H1 (cell line): ENCODE measurements around the gene SLC25A42. TPM values are rescaled to one million over a fixed set of nuclear protein-coding genes. Genes with fewer than 3 reads are reported as not detected.

Source experiments
- CTCF ChIA-PET: fragments of 300-600 bp; sonication (Branson Sonifier 250); formaldehyde crosslinking; loops from one replicate; lab custom pipeline; 2021; ENCODE audit not compliant: partially characterized antibody; lab: Charles Lee
- POLR2A ChIA-PET: fragments of 300-600 bp; sonication (Branson Sonifier 250); formaldehyde crosslinking; loops from one replicate; lab custom pipeline; 2021; ENCODE audit warnings: inconsistent platforms; ENCODE audit not compliant: partially characterized antibody; lab: Charles Lee
- DNase-seq, 2 experiments: peaks; one replicate each; pipeline versions ENCODE4 v3.0.0 to v3.0.0-alpha.2; 2010 to 2022; ENCODE audit warnings: low spot score in 2 of 2, low read depth in 1 of 2, mixed read lengths in 1 of 2
- FAIRE-seq: peaks from 2 replicates; lab custom pipeline; 2011; peaks lifted over from hg19 to GRCh38; lab: Jason Lieb, UNC
- H2AFZ ChIP-seq: 2 replicates; pipeline ENCODE4 v1.8.1; 2012; ENCODE audit warnings: low read length, inconsistent platforms
- H2AK5ac ChIP-seq: 2 replicates; pipeline ENCODE4 v1.6.1; 2013; ENCODE audit warnings: low read depth, low read length
- H2BK120ac ChIP-seq: replicated peaks from 2 replicates; pipeline ENCODE3; 2013; ENCODE audit warnings: low read depth, low read length, inconsistent platforms
- H2BK12ac ChIP-seq: 2 replicates; pipeline ENCODE4 v1.6.1; 2013; ENCODE audit warnings: low read depth, low read length
- H2BK15ac ChIP-seq: 2 replicates; pipeline ENCODE4 v1.6.1; 2013; ENCODE audit warnings: low read length
- H2BK20ac ChIP-seq: 2 replicates; pipeline ENCODE4 v1.6.1; 2013; ENCODE audit warnings: low read length
- H2BK5ac ChIP-seq: 2 replicates; pipeline ENCODE4 v1.6.1; 2013; ENCODE audit warnings: low read depth, low read length
- H3K14ac ChIP-seq: 2 replicates; pipeline ENCODE4 v1.6.1; 2013; ENCODE audit warnings: inconsistent platforms; ENCODE audit not compliant: insufficient read length
- H3K18ac ChIP-seq: 2 replicates; pipeline ENCODE4 v1.6.1; 2013; ENCODE audit warnings: low read length; ENCODE audit errors: extremely low read depth
- H3K23ac ChIP-seq: 2 replicates; pipeline ENCODE4 v1.6.1; 2013; ENCODE audit warnings: inconsistent platforms; ENCODE audit not compliant: insufficient read length
- H3K23me2 ChIP-seq: 2 replicates; pipeline ENCODE4 v1.6.1; 2013; ENCODE audit warnings: low read depth, low read length
- H3K27ac ChIP-seq: 2 replicates; pipeline ENCODE4 v1.6.1; 2011; ENCODE audit warnings: low read depth, low read length, inconsistent platforms
- H3K27me3 ChIP-seq, 4 experiments: replicated peaks in 1 of 4; 1 replicate in 1 of 4; 2 replicates in 3 of 4; pipeline versions ENCODE4 v1.6.1 to v1.8.1; 2011 to 2013; ENCODE audit warnings: low read length in 3 of 4, mild to moderate bottlenecking in 3 of 4, inconsistent platforms in 2 of 4, mixed read lengths in 2 of 4, moderate library complexity in 1 of 4; ENCODE audit not compliant: control insufficient read depth in 3 of 4, insufficient read depth in 3 of 4; ENCODE audit errors: extremely low read depth in 1 of 4
- H3K36me3 ChIP-seq, 4 experiments: 2 replicates each; pipeline versions ENCODE4 v1.6.1 to v1.8.1; 2011 to 2013; ENCODE audit warnings: mild to moderate bottlenecking in 4 of 4, low read length in 3 of 4, moderate library complexity in 2 of 4, control low read depth in 1 of 4, inconsistent platforms in 1 of 4; ENCODE audit not compliant: insufficient read depth in 4 of 4, control insufficient read depth in 2 of 4
- H3K4ac ChIP-seq: replicated peaks from 2 replicates; pipeline ENCODE3; 2013; ENCODE audit warnings: low read length, low read depth, mixed read lengths, inconsistent platforms; ENCODE audit not compliant: insufficient read length
- H3K4me1 ChIP-seq, 4 experiments: replicated peaks in 1 of 4; 1 replicate in 1 of 4; 2 replicates in 3 of 4; pipeline versions ENCODE4 v1.6.1 to v1.8.1; 2011 to 2013; ENCODE audit warnings: low read length in 3 of 4, inconsistent platforms in 2 of 4, mixed read lengths in 1 of 4; ENCODE audit not compliant: insufficient read depth in 4 of 4, control insufficient read depth in 3 of 4
- H3K4me2 ChIP-seq, 2 experiments: 2 replicates each; pipeline versions ENCODE4 v1.6.1 to v1.8.1; 2011 to 2013; ENCODE audit warnings: low read depth in 2 of 2, low read length in 2 of 2, control low read depth in 1 of 2, inconsistent platforms in 1 of 2, mild to moderate bottlenecking in 1 of 2; ENCODE audit not compliant: insufficient read depth in 1 of 2
- H3K4me3 ChIP-seq, 4 experiments: fragments of 200-600, 300-600 bp in 1 of 4; sonication (generic), shearing (Covaris generic), sonication (Bioruptor Twin) in 1 of 4; 2 replicates each; pipeline versions ENCODE4 v1.5.1 to v1.8.1; 2011 to 2016; ENCODE audit warnings: low read length in 4 of 4, low read depth in 3 of 4, control low read depth in 2 of 4, inconsistent platforms in 2 of 4, mild to moderate bottlenecking in 2 of 4, mixed read lengths in 1 of 4, moderate library complexity in 1 of 4; ENCODE audit not compliant: insufficient read depth in 2 of 4; ENCODE audit errors: extremely low read depth in 1 of 4
- H3K56ac ChIP-seq: replicated peaks from 2 replicates; pipeline ENCODE3; 2013; ENCODE audit warnings: low read depth, mild to moderate bottlenecking, mixed read lengths, low read length, inconsistent platforms; ENCODE audit not compliant: insufficient read length
- H3K79me1 ChIP-seq: 2 replicates; pipeline ENCODE4 v1.6.1; 2013; ENCODE audit warnings: low read depth, low read length, control low read depth
- H3K79me2 ChIP-seq, 2 experiments: 2 replicates each; pipeline versions ENCODE4 v1.6.1 to v1.8.1; 2012 to 2013; ENCODE audit warnings: low read length in 2 of 2, mild to moderate bottlenecking in 2 of 2, inconsistent platforms in 1 of 2; ENCODE audit not compliant: insufficient read depth in 2 of 2, control insufficient read depth in 1 of 2
- H3K9ac ChIP-seq, 4 experiments: replicated peaks in 1 of 4; 1 replicate in 1 of 4; 2 replicates in 3 of 4; pipeline versions ENCODE4 v1.6.1 to v1.8.1; 2011 to 2013; ENCODE audit warnings: low read depth in 3 of 4, low read length in 3 of 4, control low read depth in 2 of 4, mild to moderate bottlenecking in 2 of 4, moderate library complexity in 2 of 4, inconsistent platforms in 1 of 4; ENCODE audit errors: extremely low read depth in 1 of 4
- H3K9me3 ChIP-seq, 2 experiments: 2 replicates each; pipeline versions ENCODE4 v1.6.1 to v1.8.1; 2012 to 2013; ENCODE audit warnings: mild to moderate bottlenecking in 2 of 2, moderate library complexity in 2 of 2, control low read depth in 1 of 2, inconsistent platforms in 1 of 2, low read depth in 1 of 2, low read length in 1 of 2, mixed read lengths in 1 of 2; ENCODE audit not compliant: insufficient read depth in 2 of 2
- H4K20me1 ChIP-seq, 2 experiments: replicated peaks in 1 of 2; 2 replicates each; pipeline versions ENCODE3 to v1.8.1; 2011 to 2013; ENCODE audit warnings: inconsistent platforms in 2 of 2, low read length in 2 of 2, mild to moderate bottlenecking in 1 of 2; ENCODE audit not compliant: insufficient read depth in 2 of 2, control insufficient read depth in 1 of 2
- H4K5ac ChIP-seq: 2 replicates; pipeline ENCODE4 v1.6.1; 2013; ENCODE audit warnings: low read length, low read depth, mixed read lengths, inconsistent platforms; ENCODE audit not compliant: insufficient read length
- H4K8ac ChIP-seq: 2 replicates; pipeline ENCODE4 v1.8.0; 2013; ENCODE audit warnings: mild to moderate bottlenecking, moderate library complexity, low read length, inconsistent platforms; ENCODE audit not compliant: insufficient read depth; ENCODE audit errors: extremely low read depth
- H4K91ac ChIP-seq: replicated peaks from 2 replicates; pipeline ENCODE3; 2013; ENCODE audit warnings: low read length, mixed read lengths, inconsistent platforms; ENCODE audit not compliant: insufficient read length
- CBX5 ChIP-seq: fragments of 300-800, 300-1000 bp; sonication (generic); IDR thresholded peaks from 2 replicates; pipeline ENCODE4 v1.7.1; 2016; ENCODE audit warnings: antibody characterized with exemption, low read length, low read depth
- CEBPB ChIP-seq: IDR thresholded peaks from 2 replicates; pipeline ENCODE4 v1.6.1; 2012; ENCODE audit warnings: low read depth, low read length
- CREB1 ChIP-seq: IDR thresholded peaks from 2 replicates; pipeline ENCODE4 v1.6.1; 2012; ENCODE audit warnings: inconsistent platforms
- GTF2F1 ChIP-seq: IDR thresholded peaks from 2 replicates; pipeline ENCODE4 v1.6.1; 2012; ENCODE audit warnings: low read depth, low read length, improper control_type of control experiment, borderline replicate concordance
- JUN ChIP-seq: IDR thresholded peaks from 2 replicates; pipeline ENCODE4 v1.6.1; 2011; ENCODE audit warnings: low read depth, mild to moderate bottlenecking, improper control_type of control experiment, low read length
- KDM1A ChIP-seq: fragments of 200-600, 300-600 bp; sonication (generic); IDR thresholded peaks from 2 replicates; pipeline ENCODE4 v1.7.1; 2016; ENCODE audit warnings: mild to moderate bottlenecking, low read length, borderline replicate concordance
- KDM5A ChIP-seq: fragments of 200-600 bp; IDR thresholded peaks from 2 replicates; pipeline ENCODE4 v1.7.1; 2012; ENCODE audit warnings: mild to moderate bottlenecking, low read length, inconsistent platforms, mixed read lengths
- POLR2A ChIP-seq, 2 experiments: IDR thresholded peaks; 1 replicate in 1 of 2; 2 replicates in 1 of 2; pipeline ENCODE4 v1.6.1; 2011; ENCODE audit warnings: low read depth in 2 of 2, low read length in 2 of 2, mild to moderate bottlenecking in 2 of 2; ENCODE audit errors: control extremely low read depth in 1 of 2
- POLR2AphosphoS5 ChIP-seq: IDR thresholded peaks from 2 replicates; pipeline ENCODE4 v1.6.1; 2011; ENCODE audit warnings: low read depth, low read length
- RNF2 ChIP-seq: fragments of 200-900, 300-1000 bp; sonication (generic); IDR thresholded peaks from 2 replicates; pipeline ENCODE4 v1.7.1; 2016; ENCODE audit warnings: borderline replicate concordance, low read depth, mild to moderate bottlenecking, antibody characterized with exemption, low read length; ENCODE audit not compliant: poor library complexity, severe bottlenecking; ENCODE audit errors: missing control alignments
- SIN3A ChIP-seq, 2 experiments: IDR thresholded peaks in 1 of 2; conservative IDR thresholded peaks in 1 of 2; 2 replicates each; pipeline ENCODE4 v1.6.1; 2011 to 2012; ENCODE audit warnings: low read length in 2 of 2, improper control_type of control experiment in 1 of 2, low read depth in 1 of 2, mild to moderate bottlenecking in 1 of 2
- SUZ12 ChIP-seq: fragments of 200-600 bp; sonication (generic); IDR thresholded peaks from 2 replicates; pipeline ENCODE4 v1.6.1; 2012; ENCODE audit warnings: mild to moderate bottlenecking, inconsistent platforms, low read length, moderate library complexity, mixed read lengths
- WGBS, 2 experiments: shearing (Covaris generic) in 1 of 2; methylation state at CpG; one replicate each; pipeline versions ENCODE4 v1.1.6 to v1.1.7; 2013 to 2015; ENCODE audit warnings: low lambda C conversion rate in 2 of 2, mixed read lengths in 2 of 2, inconsistent platforms in 1 of 2, low coverage in 1 of 2, missing lambda C conversion rate in 1 of 2; ENCODE audit not compliant: insufficient replicate concordance in 2 of 2, insufficient coverage in 1 of 2, insufficient read length in 1 of 2; ENCODE audit errors: extremely low coverage in 1 of 2, missing lambda C conversion rate in 1 of 2; 5-methylcytosine and 5-hydroxymethylcytosine counted together
- polyA plus RNA-seq, 7 experiments: library from polyadenylated mRNA; depleted of rRNA in 3 of 7; stranded (reverse) in 5 of 7; unstranded in 2 of 7; fragments of >200 nt in 5 of 7; fragments of 200-250 nt in 2 of 7; gene quantifications; 1 replicate in 5 of 7; 2 replicates in 1 of 7; 4 replicates in 1 of 7; pipeline versions ENCODE4 v1.2.1 to v1.2.3, GENCODE V29; 2011 to 2013; ENCODE audit warnings: missing spikeins in 2 of 7, mixed read lengths in 2 of 7
- total RNA-seq: library from RNA; stranded (reverse); fragmentation: NEBNext Ultra II Directional; extraction: Animal tissue kit (Norgen Biotek cat#: 25700); gene quantifications from 2 replicates; pipeline ENCODE4 v1.2.1, GENCODE V29; 2021

The SLC25A42 gene
- total and polyA plus RNA-seq, 2 of the 8 experiments (the other 6 are each of a cell fraction or from before 2014, with no cell fraction given), result 5.9 to 6.2 TPM

GRCh38 chr19:19149435-19149834 lies 85.6 kb downstream of the SLC25A42 start:
- H3K23ac ChIP-seq, result no peak overlapping the region
- H2BK15ac ChIP-seq, result no peak overlapping the region
- no peak overlapping the region for H2BK120ac ChIP-seq
- H3K79me1 ChIP-seq, result no peaks in the 10 kb centered on the region
- ChIA-PET CTCF (interaction anchor here (1.0 to 4.7 kb wide), 7 partner anchors 8 to 193 kb away, joined by 3 to 85 read pairs (median 3); no protein-coding TSS in a partner anchor), POLR2A (interaction anchor here (0.6 to 5.7 kb wide), 3 partner anchors 10 to 145 kb away, joined by 4 to 33 read pairs (median 5); partner anchors contain the start of gene MEF2B)
- WGBS, 2 experiments, result 90% methylated on average over 2 of the region's 2 CpGs; no CpG with 5 or more reads in 1 of the 2 experiments
- no peaks in the 10 kb centered on the region for H3K79me2 ChIP-seq
- no peak overlapping the region for H4K91ac ChIP-seq
- H3K27ac ChIP-seq, result no peak overlapping the region
- H3K27me3 ChIP-seq, result no peaks in the 10 kb centered on the region
- H2BK5ac ChIP-seq, result no peak overlapping the region
- no peak overlapping the region for H3K18ac ChIP-seq
- DNase-seq (no peak), FAIRE-seq (no peak)
- no peaks in the 10 kb centered on the region for H3K23me2 ChIP-seq
- no peak overlapping the region for H3K4ac ChIP-seq
- H2BK12ac ChIP-seq, result no peak overlapping the region
- no peaks in the 10 kb centered on the region for H3K36me3 ChIP-seq
- no peak overlapping the region for H4K8ac ChIP-seq
- H4K20me1 ChIP-seq, result no peaks in the 10 kb centered on the region
- H2AFZ ChIP-seq, result no peak overlapping the region
- H2BK20ac ChIP-seq, result no peak overlapping the region
- H3K56ac ChIP-seq, result no peak overlapping the region
- peaks cover 0 to 2% (median under 1%) of the 10 kb centered on the region in 4 experiments; a peak in 2 of 7 replicates for H3K4me1 ChIP-seq
- no peak overlapping the region for H4K5ac ChIP-seq
- no peak overlapping the region for H3K9ac ChIP-seq
- no peak overlapping the region for H2AK5ac ChIP-seq
- H3K4me3 ChIP-seq, result no peak overlapping the region
- H3K4me2 ChIP-seq, result no peak overlapping the region
- no peaks in the 10 kb centered on the region for H3K9me3 ChIP-seq
- H3K14ac ChIP-seq, result no peak overlapping the region
- TF ChIP-seq CEBPB, result no peak
- no peak for TF ChIP-seq SUZ12
- no peak for TF ChIP-seq CBX5
- no peak for TF ChIP-seq RNF2
- TF ChIP-seq CREB1, result no peak
- no peak for TF ChIP-seq KDM5A
- no peak for TF ChIP-seq KDM1A
- no peak for TF ChIP-seq SIN3A (conservative IDR thresholded peaks at IDR 0.05 in 1 of 2, IDR thresholded peaks at IDR 0.05 in 1 of 2; ENCODE audit: low read depth in 1 of 2, low read length in 2 of 2)
- TF ChIP-seq JUN, result no peak
- TF ChIP-seq GTF2F1, result no peak
- no peak for TF ChIP-seq POLR2A (IDR thresholded peaks at IDR 0.05; ENCODE audit: control extremely low read depth in 1 of 2, low read depth in 2 of 2, low read length in 2 of 2)
- TF ChIP-seq POLR2AphosphoS5, result no peak
